Fibroblast of villous mesenchyme (primary cell): ENCODE results near the gene SLC14A1. TPM values are rescaled to one million over a fixed set of nuclear protein-coding genes. Genes with fewer than 3 reads are reported as not detected.

ENCODE experiments used
- DNase-seq: peaks from one replicate; pipeline ENCODE4 v3.0.0-alpha.2; 2010; ENCODE audit warnings: low read depth
- H3K4me3 ChIP-seq: 2 replicates; pipeline ENCODE4 v1.5.1; 2011; ENCODE audit warnings: low read depth, mild to moderate bottlenecking, low read length
- total RNA-seq: library from RNA; depleted of rRNA; stranded (reverse); fragments of >200 nt; gene quantifications from 2 replicates; pipeline ENCODE4 v1.2.3, GENCODE V29; 2012
- TF ChIP-seq, protein P1 (sequence below): IDR thresholded peaks from 2 replicates; pipeline ENCODE4 v1.5.1; 2012; ENCODE audit warnings: low read depth, mild to moderate bottlenecking, low read length; ENCODE audit not compliant: insufficient read depth

Gene SLC14A1
- total RNA-seq, 1 donor = 0.86 TPM

GRCh38 chr18:45738660-45739059 lies 14.7 kb downstream of the SLC14A1 start:
- TF ChIP-seq, protein P1, sequence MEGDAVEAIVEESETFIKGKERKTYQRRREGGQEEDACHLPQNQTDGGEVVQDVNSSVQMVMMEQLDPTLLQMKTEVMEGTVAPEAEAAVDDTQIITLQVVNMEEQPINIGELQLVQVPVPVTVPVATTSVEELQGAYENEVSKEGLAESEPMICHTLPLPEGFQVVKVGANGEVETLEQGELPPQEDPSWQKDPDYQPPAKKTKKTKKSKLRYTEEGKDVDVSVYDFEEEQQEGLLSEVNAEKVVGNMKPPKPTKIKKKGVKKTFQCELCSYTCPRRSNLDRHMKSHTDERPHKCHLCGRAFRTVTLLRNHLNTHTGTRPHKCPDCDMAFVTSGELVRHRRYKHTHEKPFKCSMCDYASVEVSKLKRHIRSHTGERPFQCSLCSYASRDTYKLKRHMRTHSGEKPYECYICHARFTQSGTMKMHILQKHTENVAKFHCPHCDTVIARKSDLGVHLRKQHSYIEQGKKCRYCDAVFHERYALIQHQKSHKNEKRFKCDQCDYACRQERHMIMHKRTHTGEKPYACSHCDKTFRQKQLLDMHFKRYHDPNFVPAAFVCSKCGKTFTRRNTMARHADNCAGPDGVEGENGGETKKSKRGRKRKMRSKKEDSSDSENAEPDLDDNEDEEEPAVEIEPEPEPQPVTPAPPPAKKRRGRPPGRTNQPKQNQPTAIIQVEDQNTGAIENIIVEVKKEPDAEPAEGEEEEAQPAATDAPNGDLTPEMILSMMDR = peak; percentile 13
- DNase-seq = no peak
- no peak overlapping the region for H3K4me3 ChIP-seq

- no peak for DNase-seq
- no peak overlapping the region for H3K4me3 ChIP-seq
- TF ChIP-seq, protein P1 = no peak
Measured at GRCh38 chr18:45739268-45739667, 15.3 kb downstream of the SLC14A1 start.

DNA sequence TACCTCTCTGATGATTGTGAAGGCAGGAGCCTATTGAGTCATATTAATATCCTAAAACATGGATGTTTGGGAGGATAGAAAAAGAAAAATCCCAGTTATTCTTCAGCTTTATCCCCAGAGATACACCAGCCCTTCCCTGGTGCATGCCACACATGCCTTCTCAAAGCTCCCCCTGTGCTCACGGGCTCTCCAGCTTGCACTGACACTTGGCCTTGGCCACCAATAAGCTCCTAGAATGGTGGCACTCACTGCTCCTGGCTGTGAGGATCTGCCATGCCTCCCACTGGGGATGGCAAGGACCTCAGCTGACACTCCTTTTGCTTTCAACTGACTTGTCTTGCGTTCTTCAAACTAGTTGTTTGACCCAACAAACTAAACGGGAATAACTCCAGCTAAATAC lies 15.9 kb downstream of the SLC14A1 start:
- TF ChIP-seq, protein P1 = no peak
- no peak overlapping the region for H3K4me3 ChIP-seq
- DNase-seq = no peak

DNA sequence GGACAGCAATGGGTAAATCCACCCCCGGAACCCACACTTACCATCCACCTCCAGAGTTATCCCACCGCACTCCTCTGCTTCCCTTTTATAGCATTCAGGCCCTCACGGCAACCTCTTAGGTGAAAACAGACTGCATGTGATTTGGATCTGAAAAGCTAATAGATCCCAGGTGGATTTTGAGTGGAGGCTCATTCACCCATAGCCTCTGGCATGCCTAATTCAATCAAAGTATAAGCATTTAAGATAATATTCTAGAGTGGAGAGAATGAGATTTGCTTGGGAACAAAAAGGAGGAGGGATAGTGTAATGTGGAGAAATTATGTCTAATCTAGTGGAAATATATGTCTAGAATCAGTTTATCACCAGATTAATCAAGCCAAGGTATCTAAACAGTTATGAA lies 17.1 kb downstream of the SLC14A1 start:
- no peak overlapping the region for H3K4me3 ChIP-seq
- TF ChIP-seq, protein P1 = no peak
- no peak for DNase-seq

GRCh38 chr18:45745817-45746461 lies 22.0 kb downstream of the SLC14A1 start:
- H3K4me3 ChIP-seq = no peak overlapping the region
- no peak for DNase-seq
- TF ChIP-seq, protein P1 = no peak

DNA sequence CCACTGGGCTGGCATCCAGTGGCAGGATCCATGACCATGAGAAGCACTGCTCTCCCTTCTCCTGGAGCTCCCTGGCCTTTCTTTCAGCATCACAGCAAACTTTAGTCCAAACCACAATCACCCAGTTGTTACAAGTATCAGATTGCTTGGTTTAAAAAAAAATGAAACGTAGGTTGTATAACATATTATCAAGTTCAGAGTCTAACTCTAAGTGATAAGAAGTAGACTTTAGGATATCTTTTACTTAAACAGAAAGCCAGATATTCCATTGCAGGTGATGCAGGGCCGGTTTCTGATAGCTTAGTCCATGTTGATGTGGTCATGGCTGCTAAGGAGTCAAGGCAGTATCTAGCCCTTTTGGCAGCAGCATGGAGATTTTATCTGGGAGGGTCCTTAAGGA lies 24.5 kb downstream of the SLC14A1 start:
- H3K4me3 ChIP-seq = no peak overlapping the region
- DNase-seq = no peak
- TF ChIP-seq, protein P1 = no peak
